ENCODE results near the gene EPOP. TPM values are rescaled to one million over a fixed set of nuclear protein-coding genes. Genes with fewer than 3 reads are reported as not detected.

EPOP gene
- total RNA-seq, 1 donor = 1.3 TPM

DNA sequence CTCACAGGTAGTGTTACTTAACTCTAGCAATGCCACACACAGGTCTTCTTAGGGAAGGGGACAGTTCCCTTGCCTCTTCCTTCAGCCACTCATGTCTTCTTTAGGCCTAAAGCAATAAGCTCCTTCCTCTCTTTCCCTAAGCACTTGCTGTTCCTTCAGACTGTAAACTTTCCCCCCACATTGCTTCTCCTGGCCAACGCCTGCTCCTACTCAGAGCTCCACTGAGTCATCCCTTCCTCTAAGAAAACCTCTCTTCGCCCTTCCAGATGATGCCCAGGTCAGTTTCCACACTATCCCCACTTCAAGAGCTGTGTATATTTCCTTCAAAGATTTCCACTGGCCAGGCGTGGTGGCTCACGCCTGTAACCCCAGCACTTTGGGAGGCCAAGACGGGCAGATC, 12.5 kb upstream of the EPOP start:
- TF ChIP-seq, protein P1, sequence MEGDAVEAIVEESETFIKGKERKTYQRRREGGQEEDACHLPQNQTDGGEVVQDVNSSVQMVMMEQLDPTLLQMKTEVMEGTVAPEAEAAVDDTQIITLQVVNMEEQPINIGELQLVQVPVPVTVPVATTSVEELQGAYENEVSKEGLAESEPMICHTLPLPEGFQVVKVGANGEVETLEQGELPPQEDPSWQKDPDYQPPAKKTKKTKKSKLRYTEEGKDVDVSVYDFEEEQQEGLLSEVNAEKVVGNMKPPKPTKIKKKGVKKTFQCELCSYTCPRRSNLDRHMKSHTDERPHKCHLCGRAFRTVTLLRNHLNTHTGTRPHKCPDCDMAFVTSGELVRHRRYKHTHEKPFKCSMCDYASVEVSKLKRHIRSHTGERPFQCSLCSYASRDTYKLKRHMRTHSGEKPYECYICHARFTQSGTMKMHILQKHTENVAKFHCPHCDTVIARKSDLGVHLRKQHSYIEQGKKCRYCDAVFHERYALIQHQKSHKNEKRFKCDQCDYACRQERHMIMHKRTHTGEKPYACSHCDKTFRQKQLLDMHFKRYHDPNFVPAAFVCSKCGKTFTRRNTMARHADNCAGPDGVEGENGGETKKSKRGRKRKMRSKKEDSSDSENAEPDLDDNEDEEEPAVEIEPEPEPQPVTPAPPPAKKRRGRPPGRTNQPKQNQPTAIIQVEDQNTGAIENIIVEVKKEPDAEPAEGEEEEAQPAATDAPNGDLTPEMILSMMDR (IDR thresholded peaks at IDR 0.05; ENCODE audit: insufficient read depth, low read depth, low read length) = no peak
- H3K4me3 ChIP-seq (ENCODE audit: low read depth, low read length) = no peak overlapping the region
- DNase-seq (ENCODE audit: low read depth) = no peak

DNA sequence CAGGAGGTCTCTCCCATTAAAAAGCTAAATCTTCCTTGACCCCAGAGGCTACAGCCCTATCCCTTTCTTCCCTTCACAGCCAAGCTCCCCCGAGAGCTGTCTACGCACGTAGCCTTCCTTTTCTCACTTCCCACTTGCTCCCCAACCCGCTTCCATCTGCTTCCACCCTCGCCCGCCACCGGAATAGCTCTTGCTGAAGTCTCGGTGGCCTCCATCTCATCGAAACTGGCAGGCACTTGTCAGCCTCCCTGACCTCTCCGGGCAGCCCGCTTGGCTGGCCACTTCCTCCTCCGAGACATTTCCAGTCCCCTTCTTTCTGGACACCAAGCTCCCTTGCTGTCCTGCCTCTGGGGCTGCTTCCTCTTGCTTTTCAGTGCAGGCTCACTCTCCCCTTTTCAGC, 10.7 kb upstream of the EPOP start:
- no peak for DNase-seq (ENCODE audit: low read depth)
- no peak overlapping the region for H3K4me3 ChIP-seq (ENCODE audit: low read depth, low read length)
- TF ChIP-seq, protein P1 (IDR thresholded peaks at IDR 0.05; ENCODE audit: insufficient read depth, low read depth, low read length) = no peak

DNA sequence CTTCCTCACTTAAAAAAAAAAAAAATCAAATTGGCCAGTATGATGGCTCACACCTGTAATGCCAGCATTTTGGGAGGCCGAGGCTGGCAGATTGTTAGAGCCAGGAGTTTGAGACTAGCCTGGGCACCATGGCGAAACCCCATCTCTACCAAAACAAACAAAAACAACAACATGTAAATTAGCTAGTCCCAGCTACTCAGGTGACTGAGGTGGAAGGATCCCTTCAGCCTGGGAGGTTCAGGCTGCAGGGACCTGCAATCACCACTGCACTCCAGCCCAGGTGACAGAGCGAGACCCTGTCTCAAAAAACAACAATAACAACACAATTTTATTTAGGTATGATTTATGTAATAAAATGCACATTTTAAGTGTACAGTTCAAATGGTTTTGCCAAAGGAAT, 6.3 kb upstream of the EPOP start:
- no peak overlapping the region for H3K4me3 ChIP-seq (ENCODE audit: low read depth, low read length)
- DNase-seq (ENCODE audit: low read depth) = no peak
- TF ChIP-seq, protein P1 (IDR thresholded peaks at IDR 0.05; ENCODE audit: insufficient read depth, low read depth, low read length) = no peak

DNA sequence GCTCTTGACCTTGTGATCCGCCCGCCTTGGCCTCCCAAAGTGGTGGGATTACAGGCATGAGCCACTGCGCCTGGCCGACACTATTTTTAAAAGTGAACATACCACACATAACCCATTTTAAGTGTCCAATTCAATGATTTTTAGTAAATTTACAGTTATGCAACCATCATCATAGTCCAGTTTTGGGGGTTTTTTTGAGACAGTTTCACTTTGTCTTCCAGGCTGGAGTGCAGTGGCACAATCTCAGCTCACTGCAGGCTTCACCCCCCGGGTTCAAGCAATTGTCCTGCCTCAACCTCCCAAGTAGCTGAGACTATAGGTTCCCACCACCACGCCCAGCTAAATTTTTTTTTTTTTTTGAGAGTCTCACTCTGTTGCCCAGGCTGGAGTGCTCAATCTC, 3.1 kb upstream of the EPOP start:
- no peak for DNase-seq (ENCODE audit: low read depth)
- no peak overlapping the region for H3K4me3 ChIP-seq (ENCODE audit: low read depth, low read length)
- TF ChIP-seq, protein P1 (IDR thresholded peaks at IDR 0.05; ENCODE audit: insufficient read depth, low read depth, low read length) = no peak

DNA sequence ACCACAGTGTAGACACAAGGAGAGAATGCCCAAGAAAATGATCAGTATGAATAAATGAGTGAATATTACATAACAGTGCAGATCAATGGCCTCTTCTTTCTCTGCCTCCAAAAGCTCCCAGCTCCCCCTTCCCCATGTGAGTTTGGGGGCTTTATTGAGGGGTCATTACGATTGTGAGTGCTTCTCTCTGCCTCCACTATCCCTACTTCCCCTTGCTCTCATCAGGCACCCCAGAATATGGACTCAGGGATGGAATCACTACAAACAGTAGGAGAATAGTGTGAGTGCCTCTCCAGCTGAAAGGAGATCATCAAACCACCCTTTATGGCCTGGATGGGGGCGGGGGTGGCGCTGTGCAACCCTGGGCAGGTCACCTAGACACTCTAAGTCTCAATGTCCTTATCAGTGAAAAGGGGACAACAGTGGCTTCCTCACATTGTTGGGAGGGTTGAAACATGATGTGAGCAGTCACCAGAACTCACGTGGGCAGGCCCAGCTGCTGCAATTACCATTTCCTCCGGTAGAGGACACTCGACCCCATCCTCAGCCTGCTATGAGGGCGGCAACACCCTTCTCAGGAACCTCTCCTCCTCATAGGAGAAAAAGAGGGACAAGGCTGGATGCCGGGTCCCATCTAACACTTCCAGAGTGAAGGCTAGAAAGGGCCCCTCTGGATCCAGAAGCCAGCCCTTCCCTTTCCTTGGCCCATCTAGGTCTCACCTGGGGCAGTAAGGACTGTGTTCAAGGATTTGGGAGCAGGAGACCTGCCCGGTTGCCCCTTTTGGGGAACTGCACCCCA, 2.1 kb upstream of the EPOP start:
- DNase-seq (ENCODE audit: low read depth) = peak; percentile 80
- no peak overlapping the region for H3K4me3 ChIP-seq (ENCODE audit: low read depth, low read length)
- TF ChIP-seq, protein P1 (IDR thresholded peaks at IDR 0.05; ENCODE audit: insufficient read depth, low read depth, low read length) = peak; percentile 98

DNA sequence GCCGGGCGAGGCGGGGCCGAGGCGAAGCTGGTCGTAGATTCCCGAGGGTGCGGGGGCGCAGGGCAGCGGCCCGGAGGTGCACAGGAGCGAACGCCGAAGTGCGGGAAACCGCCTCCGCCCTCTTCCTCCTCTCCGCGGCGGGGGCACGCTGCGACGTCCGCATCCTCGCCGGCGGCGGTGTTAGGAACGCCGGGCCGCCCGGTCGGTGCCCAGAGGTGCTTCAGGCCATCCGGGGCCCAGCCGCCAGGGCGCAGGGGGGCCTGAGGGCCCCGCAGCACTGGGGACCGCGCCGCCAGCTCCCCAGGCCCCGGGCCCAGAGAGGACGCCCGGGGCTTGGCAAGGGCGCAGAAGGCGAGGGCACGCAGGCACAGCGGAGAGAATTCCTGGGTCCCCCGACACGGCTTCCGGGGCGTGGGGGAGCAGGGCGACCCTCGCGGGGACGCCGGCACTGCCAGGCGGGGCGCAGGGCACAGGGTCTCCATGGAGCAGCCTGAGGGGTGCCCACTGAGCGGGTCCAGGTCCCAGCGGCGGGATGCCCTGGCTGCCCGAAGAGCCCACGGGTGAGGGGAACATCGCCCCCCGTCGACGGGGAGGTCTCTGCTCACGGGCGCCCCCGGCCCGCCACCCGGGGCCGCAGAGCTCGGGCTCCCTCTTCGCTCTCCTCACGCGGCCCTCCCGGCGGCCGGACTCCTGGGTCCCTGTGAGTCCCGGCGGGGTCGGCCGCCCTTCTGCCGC, 576 bp downstream of the EPOP start:
- TF ChIP-seq, protein P1 (IDR thresholded peaks at IDR 0.05; ENCODE audit: insufficient read depth, low read depth, low read length) = peak; percentile 3
- peak overlapping the region; percentile 54 for H3K4me3 ChIP-seq (ENCODE audit: low read depth, low read length)
- DNase-seq (ENCODE audit: low read depth) = no peak
